ENCODE measurements around the gene HOXA6.

HOXA6 gene

GRCh38 chr7:27145165-27145913, 2.2 kb downstream of the HOXA6 start:
- Histone ChIP-seq H3K4me1 (ENCODE audit: control insufficient read depth, insufficient read depth, low read length) (peaks cover 21% of the 10 kb centered on the region), H3K9ac (ENCODE audit: low read length) (no peak overlapping the region), H3K27me3 (ENCODE audit: control insufficient read depth, insufficient read depth, low read length) (peaks cover 60% of the 10 kb centered on the region), H3K36me3 (ENCODE audit: control insufficient read depth, insufficient read depth, low read length) (no peaks in the 10 kb centered on the region), H3K4me3 (ENCODE audit: low read length) (no peak overlapping the region), H3K9me3 (ENCODE audit: control insufficient read depth, low read length) (no peaks in the 10 kb centered on the region)

- H3K9ac ChIP-seq (ENCODE audit: low read length), result no peak overlapping the region
- H3K27me3 ChIP-seq (ENCODE audit: control insufficient read depth, insufficient read depth, low read length), result peaks cover 55% of the 10 kb centered on the region
- peak overlapping the region; percentile 78 for H3K4me3 ChIP-seq (ENCODE audit: low read length)
- H3K4me1 ChIP-seq (ENCODE audit: control insufficient read depth, insufficient read depth, low read length), result peaks cover 18% of the 10 kb centered on the region
- H3K9me3 ChIP-seq (ENCODE audit: control insufficient read depth, low read length), result no peaks in the 10 kb centered on the region
- H3K36me3 ChIP-seq (ENCODE audit: control insufficient read depth, insufficient read depth, low read length), result no peaks in the 10 kb centered on the region
Measured at GRCh38 chr7:27144781-27145164, 2.8 kb downstream of the HOXA6 start.

GRCh38 chr7:27143950-27144780, 3.4 kb downstream of the HOXA6 start:
- H3K9me3 ChIP-seq (ENCODE audit: control insufficient read depth, low read length), result no peaks in the 10 kb centered on the region
- H3K4me3 ChIP-seq (ENCODE audit: low read length), result peak overlapping the region; percentile 78
- H3K36me3 ChIP-seq (ENCODE audit: control insufficient read depth, insufficient read depth, low read length), result no peaks in the 10 kb centered on the region
- H3K9ac ChIP-seq (ENCODE audit: low read length), result no peak overlapping the region
- H3K4me1 ChIP-seq (ENCODE audit: control insufficient read depth, insufficient read depth, low read length), result peaks cover 18% of the 10 kb centered on the region
- H3K27me3 ChIP-seq (ENCODE audit: control insufficient read depth, insufficient read depth, low read length), result peaks cover 55% of the 10 kb centered on the region

GRCh38 chr7:27143023-27143949, 4.3 kb downstream of the HOXA6 start, which contains the start of gene HOXA5:
HOXA5 (minus strand) TSS chr7:27143681; CDS start chr7:27143607, 74 bp downstream.
- H3K36me3 ChIP-seq (ENCODE audit: control insufficient read depth, insufficient read depth, low read length), result no peaks in the 10 kb centered on the region
- no peaks in the 10 kb centered on the region for H3K9me3 ChIP-seq (ENCODE audit: control insufficient read depth, low read length)
- H3K9ac ChIP-seq (ENCODE audit: low read length), result peak within 1 kb of the TSS; percentile 83
- H3K4me3 ChIP-seq (ENCODE audit: low read length), result peak within 1 kb of the TSS; percentile 78
- H3K27me3 ChIP-seq (ENCODE audit: control insufficient read depth, insufficient read depth, low read length), result peaks cover 49% of the 10 kb centered on the region
- peaks cover 17% of the 10 kb centered on the region for H3K4me1 ChIP-seq (ENCODE audit: control insufficient read depth, insufficient read depth, low read length)

- H3K36me3 ChIP-seq (ENCODE audit: control insufficient read depth, insufficient read depth, low read length), result no peaks in the 10 kb centered on the region
- no peaks in the 10 kb centered on the region for H3K9me3 ChIP-seq (ENCODE audit: control insufficient read depth, low read length)
- H3K4me1 ChIP-seq (ENCODE audit: control insufficient read depth, insufficient read depth, low read length), result peaks cover 13% of the 10 kb centered on the region
- H3K9ac ChIP-seq (ENCODE audit: low read length), result peak overlapping the region; percentile 83
- H3K27me3 ChIP-seq (ENCODE audit: control insufficient read depth, insufficient read depth, low read length), result peaks cover 43% of the 10 kb centered on the region
- peak overlapping the region; percentile 78 for H3K4me3 ChIP-seq (ENCODE audit: low read length)
Measured at GRCh38 chr7:27142580-27143022, 5.0 kb downstream of the HOXA6 start.

- Histone ChIP-seq H3K4me1 (ENCODE audit: control insufficient read depth, insufficient read depth, low read length) (peaks cover 13% of the 10 kb centered on the region), H3K9ac (ENCODE audit: low read length) (peak overlapping the region; percentile 83), H3K4me3 (ENCODE audit: low read length) (peak overlapping the region; percentile 78), H3K27me3 (ENCODE audit: control insufficient read depth, insufficient read depth, low read length) (peaks cover 38% of the 10 kb centered on the region), H3K9me3 (ENCODE audit: control insufficient read depth, low read length) (no peaks in the 10 kb centered on the region), H3K36me3 (ENCODE audit: control insufficient read depth, insufficient read depth, low read length) (no peaks in the 10 kb centered on the region)
Measured at GRCh38 chr7:27141923-27142579, 5.5 kb downstream of the HOXA6 start.

- peak overlapping the region; percentile 83 for H3K9ac ChIP-seq (ENCODE audit: low read length)
- peaks cover 19% of the 10 kb centered on the region for H3K4me1 ChIP-seq (ENCODE audit: control insufficient read depth, insufficient read depth, low read length)
- H3K36me3 ChIP-seq (ENCODE audit: control insufficient read depth, insufficient read depth, low read length), result no peaks in the 10 kb centered on the region
- H3K27me3 ChIP-seq (ENCODE audit: control insufficient read depth, insufficient read depth, low read length), result peaks cover 30% of the 10 kb centered on the region
- H3K9me3 ChIP-seq (ENCODE audit: control insufficient read depth, low read length), result no peaks in the 10 kb centered on the region
- peak overlapping the region; percentile 78 for H3K4me3 ChIP-seq (ENCODE audit: low read length)
Measured at GRCh38 chr7:27141137-27141922, 6.2 kb downstream of the HOXA6 start.

GRCh38 chr7:27140126-27140857, 7.3 kb downstream of the HOXA6 start:
- Histone ChIP-seq H3K9ac (ENCODE audit: low read length) (peak overlapping the region; percentile 29), H3K4me1 (ENCODE audit: control insufficient read depth, insufficient read depth, low read length) (peaks cover 27% of the 10 kb centered on the region), H3K27me3 (ENCODE audit: control insufficient read depth, insufficient read depth, low read length) (peaks cover 20% of the 10 kb centered on the region), H3K4me3 (ENCODE audit: low read length) (no peak overlapping the region), H3K36me3 (ENCODE audit: control insufficient read depth, insufficient read depth, low read length) (no peaks in the 10 kb centered on the region), H3K9me3 (ENCODE audit: control insufficient read depth, low read length) (no peaks in the 10 kb centered on the region)

- peaks cover 22% of the 10 kb centered on the region for H3K4me1 ChIP-seq (ENCODE audit: control insufficient read depth, insufficient read depth, low read length)
- no peak overlapping the region for H3K4me3 ChIP-seq (ENCODE audit: low read length)
- H3K36me3 ChIP-seq (ENCODE audit: control insufficient read depth, insufficient read depth, low read length), result no peaks in the 10 kb centered on the region
- H3K9ac ChIP-seq (ENCODE audit: low read length), result peak overlapping the region; percentile 29
- H3K9me3 ChIP-seq (ENCODE audit: control insufficient read depth, low read length), result no peaks in the 10 kb centered on the region
- H3K27me3 ChIP-seq (ENCODE audit: control insufficient read depth, insufficient read depth, low read length), result peaks cover 12% of the 10 kb centered on the region
Measured at GRCh38 chr7:27139334-27140125, 8.0 kb downstream of the HOXA6 start.

- H3K4me1 ChIP-seq (ENCODE audit: control insufficient read depth, insufficient read depth, low read length), result peaks cover 25% of the 10 kb centered on the region
Measured at GRCh38 chr7:27138985-27139333, 8.6 kb downstream of the HOXA6 start.

More at GRCh38 chr7:27138985-27139333, 8.6 kb downstream of the HOXA6 start:
- Histone ChIP-seq H3K9ac (ENCODE audit: low read length) (peak overlapping the region; percentile 29), H3K9me3 (ENCODE audit: control insufficient read depth, low read length) (no peaks in the 10 kb centered on the region), H3K27me3 (ENCODE audit: control insufficient read depth, insufficient read depth, low read length) (peaks cover 7% of the 10 kb centered on the region), H3K36me3 (ENCODE audit: control insufficient read depth, insufficient read depth, low read length) (no peaks in the 10 kb centered on the region), H3K4me3 (ENCODE audit: low read length) (no peak overlapping the region)
